Measurements from ENCODE around the gene CARMIL1.
"Not testable (repeated sequence)": the region's sequence is repeated elsewhere in the genome, so short reads cannot be mapped to it uniquely, and the experiment has no call there.

Gene CARMIL1

GRCh38 chr6:25441663-25442270, 162.6 kb downstream of the CARMIL1 start:
- no peak for DNase-seq (ENCODE audit: low read depth in 2 of 2)

- DNase-seq (ENCODE audit: low read depth in 2 of 2), result no peak
These were observed 163.7 kb downstream of the CARMIL1 start for GRCh38 chr6:25442898-25443297.

- not testable (repeated sequence) for DNase-seq (ENCODE audit: low read depth in 2 of 2)
These were observed 165.3 kb downstream of the CARMIL1 start for GRCh38 chr6:25444521-25444920.

GRCh38 chr6:25446830-25447569, 167.8 kb downstream of the CARMIL1 start:
- DNase-seq (ENCODE audit: low read depth in 2 of 2), result no peak

GRCh38 chr6:25447570-25447929, 168.4 kb downstream of the CARMIL1 start:
- DNase-seq (ENCODE audit: low read depth in 2 of 2), result no peak

GRCh38 chr6:25448965-25449538, 169.9 kb downstream of the CARMIL1 start:
- no peak for DNase-seq (ENCODE audit: low read depth in 2 of 2)

GRCh38 chr6:25449774-25450173, 170.6 kb downstream of the CARMIL1 start:
- no peak for DNase-seq (ENCODE audit: low read depth in 2 of 2)

- DNase-seq (ENCODE audit: low read depth in 2 of 2), result no peak
These were observed 171.5 kb downstream of the CARMIL1 start for GRCh38 chr6:25450469-25451198.

GRCh38 chr6:25452031-25452430, 172.9 kb downstream of the CARMIL1 start:
- DNase-seq (ENCODE audit: low read depth in 2 of 2), result no peak

- no peak for DNase-seq (ENCODE audit: low read depth in 2 of 2)
These were observed 174.1 kb downstream of the CARMIL1 start for GRCh38 chr6:25453288-25453687.

- DNase-seq (ENCODE audit: low read depth in 2 of 2), result no peak
These were observed 175.0 kb downstream of the CARMIL1 start for GRCh38 chr6:25454136-25454535.

- no peak for DNase-seq (ENCODE audit: low read depth in 2 of 2)
These were observed 177.3 kb downstream of the CARMIL1 start for GRCh38 chr6:25456249-25457040.

- DNase-seq (ENCODE audit: low read depth in 2 of 2), result no peak
These were observed 178.3 kb downstream of the CARMIL1 start for GRCh38 chr6:25457516-25457915.

GRCh38 chr6:25458485-25458884, 179.3 kb downstream of the CARMIL1 start:
- DNase-seq (ENCODE audit: low read depth in 2 of 2), result no peak

- DNase-seq (ENCODE audit: low read depth in 2 of 2), result no peak
These were observed 183.2 kb downstream of the CARMIL1 start for GRCh38 chr6:25462235-25462897.

GRCh38 chr6:25463441-25463840, 184.3 kb downstream of the CARMIL1 start:
- no peak for DNase-seq (ENCODE audit: low read depth in 2 of 2)

GRCh38 chr6:25464225-25464624, 185.1 kb downstream of the CARMIL1 start:
- DNase-seq (ENCODE audit: low read depth in 2 of 2), result no peak

- DNase-seq (ENCODE audit: low read depth in 2 of 2), result no peak
These were observed 186.8 kb downstream of the CARMIL1 start for GRCh38 chr6:25465941-25466340.

GRCh38 chr6:25468881-25469280, 189.7 kb downstream of the CARMIL1 start:
- DNase-seq (ENCODE audit: low read depth in 2 of 2), result no peak

- DNase-seq (ENCODE audit: low read depth in 2 of 2), result no peak
These were observed 190.7 kb downstream of the CARMIL1 start for GRCh38 chr6:25469797-25470388.

GRCh38 chr6:25472306-25472705, 193.1 kb downstream of the CARMIL1 start:
- no peak for DNase-seq (ENCODE audit: low read depth in 2 of 2)
